CD14-positive monocyte (primary cell): ENCODE results near the gene TMEM95. TPM values are rescaled to one million over a fixed set of nuclear protein-coding genes. Genes with fewer than 3 reads are reported as not detected.

Source experiments
- DNase-seq, 3 donors: peaks; one replicate each; pipeline ENCODE4 v3.0.0-alpha.2; 2011 to 2022
- H2AFZ ChIP-seq: 2 replicates; pipeline ENCODE4 v1.6.0; 2012; ENCODE audit warnings: mild to moderate bottlenecking, low read depth, low read length, inconsistent platforms; ENCODE audit not compliant: insufficient read depth, poor library complexity, severe bottlenecking
- H3K27ac ChIP-seq, 2 donors: 1 replicate in 1 of 2; 2 replicates in 1 of 2; pipeline ENCODE4 v1.5.1; 2012 to 2013; ENCODE audit warnings: low read length in 2 of 2, control low read depth in 1 of 2, inconsistent platforms in 1 of 2, low read depth in 1 of 2, mild to moderate bottlenecking in 1 of 2
- H3K27me3 ChIP-seq, 2 donors: one replicate each; pipeline versions ENCODE4 v1.6.0 to v1.6.1; 2011 to 2013; ENCODE audit warnings: low read length in 2 of 2; ENCODE audit not compliant: control insufficient read depth in 2 of 2, insufficient read depth in 2 of 2
- H3K36me3 ChIP-seq, 2 donors: replicated peaks in 1 of 2; 1 replicate in 1 of 2; 2 replicates in 1 of 2; pipeline versions ENCODE4 v1.5.1 to v1.6.1; 2012 to 2013; ENCODE audit warnings: low read length in 2 of 2, control low read depth in 1 of 2, inconsistent platforms in 1 of 2, mild to moderate bottlenecking in 1 of 2; ENCODE audit not compliant: insufficient read depth in 2 of 2, control insufficient read depth in 1 of 2
- H3K4me1 ChIP-seq, 2 donors: 1 replicate in 1 of 2; 2 replicates in 1 of 2; pipeline versions ENCODE4 v1.5.1 to v1.6.1; 2012 to 2013; ENCODE audit warnings: low read length in 2 of 2, control low read depth in 1 of 2, inconsistent platforms in 1 of 2, mild to moderate bottlenecking in 1 of 2, moderate library complexity in 1 of 2; ENCODE audit not compliant: insufficient read depth in 2 of 2, control insufficient read depth in 1 of 2
- H3K4me2 ChIP-seq: replicated peaks from 2 replicates; pipeline ENCODE3; 2012; ENCODE audit warnings: low read length, moderate library complexity, mild to moderate bottlenecking; ENCODE audit not compliant: poor library complexity, severe bottlenecking; ENCODE audit errors: extremely low read depth
- H3K4me3 ChIP-seq, 3 experiments: fragments of 200-600 bp in 1 of 3; sonication (generic) in 1 of 3; replicated peaks in 1 of 3; 1 replicate in 2 of 3; 2 replicates in 1 of 3; pipeline ENCODE4 v1.5.1; 2011 to 2013; ENCODE audit warnings: low read length in 3 of 3, mild to moderate bottlenecking in 3 of 3, control low read depth in 2 of 3, low read depth in 2 of 3, inconsistent platforms in 1 of 3, moderate library complexity in 1 of 3
- H3K79me2 ChIP-seq: 2 replicates; pipeline ENCODE4 v1.6.0; 2012; ENCODE audit warnings: mild to moderate bottlenecking, control low read depth, inconsistent platforms, low read length, moderate library complexity; ENCODE audit not compliant: insufficient read depth
- H3K9ac ChIP-seq: 2 replicates; pipeline ENCODE4 v1.6.0; 2017; ENCODE audit warnings: low read length, mild to moderate bottlenecking; ENCODE audit not compliant: insufficient read depth, poor library complexity, severe bottlenecking
- H3K9me3 ChIP-seq, 2 donors: replicated peaks in 1 of 2; 1 replicate in 1 of 2; 2 replicates in 1 of 2; pipeline versions ENCODE4 v1.5.1 to v1.6.1; 2012 to 2013; ENCODE audit warnings: low read length in 2 of 2, control low read depth in 1 of 2; ENCODE audit not compliant: control insufficient read depth in 1 of 2, insufficient read depth in 1 of 2
- H4K20me1 ChIP-seq: 2 replicates; pipeline ENCODE4 v1.6.0; 2012; ENCODE audit warnings: mild to moderate bottlenecking, low read length, control low read depth, moderate library complexity; ENCODE audit not compliant: insufficient read depth
- H3K27ac Mint-ChIP-seq, 7 donors: one replicate each; pipeline ENCODE4 v1.8.0; 2020; ENCODE audit warnings: mild to moderate bottlenecking in 7 of 7, mixed read lengths in 7 of 7, moderate library complexity in 6 of 7, inconsistent platforms in 2 of 7
- H3K27me3 Mint-ChIP-seq, 3 donors: one replicate each; pipeline ENCODE4 v1.8.0; 2021 to 2022; ENCODE audit warnings: low read depth in 3 of 3, mild to moderate bottlenecking in 3 of 3, mixed read lengths in 3 of 3, moderate library complexity in 3 of 3, inconsistent platforms in 1 of 3
- H3K36me3 Mint-ChIP-seq, 2 donors: one replicate each; pipeline ENCODE4 v1.8.0; 2020; ENCODE audit warnings: mixed read lengths in 2 of 2, inconsistent platforms in 1 of 2, mild to moderate bottlenecking in 1 of 2
- H3K4me1 Mint-ChIP-seq: one replicate; pipeline ENCODE4 v1.8.0; 2020; ENCODE audit warnings: mild to moderate bottlenecking, mixed read lengths
- H3K4me3 Mint-ChIP-seq, 2 donors: one replicate each; pipeline ENCODE4 v1.8.0; 2020; ENCODE audit warnings: mild to moderate bottlenecking in 2 of 2, mixed read lengths in 2 of 2, moderate library complexity in 1 of 2
- H3K9me3 Mint-ChIP-seq, 7 donors: one replicate each; pipeline ENCODE4 v1.8.0; 2020 to 2022; ENCODE audit warnings: mixed read lengths in 7 of 7, mild to moderate bottlenecking in 6 of 7, moderate library complexity in 6 of 7, inconsistent platforms in 2 of 7
- CTCF ChIP-seq: fragments of 200-600 bp; IDR thresholded peaks from one replicate; pipeline ENCODE4 v1.8.0; 2022; ENCODE audit warnings: antibody characterized with exemption, mild to moderate bottlenecking
- WGBS: methylation state at CpG from one replicate; pipeline ENCODE4 v1.1.5; 2013; ENCODE audit warnings: missing lambda C conversion rate; ENCODE audit not compliant: insufficient coverage; 5-methylcytosine and 5-hydroxymethylcytosine counted together
- intact Hi-C, 2 donors: fragments of 100-400 bp; cut with micrococcal nuclease; formaldehyde crosslinking; loops; one replicate each; pipeline versions ENCODE4 v1.15.0 to v1.15.1; 2023
- polyA plus RNA-seq, 3 donors: library from polyadenylated mRNA; depleted of rRNA in 1 of 3; unstranded in 2 of 3; stranded (reverse) in 1 of 3; fragments of 300-500 nt in 2 of 3; fragments of >200 nt in 1 of 3; fragmentation: Illumina TruSeq in 2 of 3; gene quantifications; 1 replicate in 2 of 3; 2 replicates in 1 of 3; pipeline ENCODE4 v1.2.3, GENCODE V29; 2012 to 2021

TMEM95 gene
- polyA plus RNA-seq, 3 donors: not detected

GRCh38 chr17:7403977-7404736 lies 49.2 kb downstream of the TMEM95 start, which contains the start of gene TMEM256:
Gene TMEM256 (minus strand): TSS chr17:7404097. CDS start chr17:7404084, 13 bp downstream.
- Histone ChIP-seq H3K9me3 (no peaks in the 10 kb centered on the region), H2AFZ (peak within 1 kb of the TSS; percentile 90), H3K4me2 (peak within 1 kb of the TSS; percentile 92), H3K4me3 (peak within 1 kb of the TSS; percentile 57 to 86 (median 62)), H3K27ac (peak within 1 kb of the TSS; percentile 59 to 70), H3K36me3 (no peaks in the 10 kb centered on the region), H3K27me3 (peaks cover 4 to 33% of the 10 kb centered on the region in 2 donors), H3K79me2 (peaks cover 3% of the 10 kb centered on the region), H3K4me1 (peaks cover 13 to 24% of the 10 kb centered on the region in 2 donors), H4K20me1 (no peaks in the 10 kb centered on the region), H3K9ac (peak within 1 kb of the TSS; percentile 62)
- Mint-ChIP-seq H3K27me3 (peaks cover 33 to 41% (median 34%) of the 10 kb centered on the region in 3 donors), H3K27ac (peak within 1 kb of the TSS; percentile 88 to 99 (median 97)), H3K4me3 (peak within 1 kb of the TSS; percentile 86 to 95), H3K4me1 (peaks cover 21% of the 10 kb centered on the region), H3K9me3 (peaks cover 0 to 8% (median 1%) of the 10 kb centered on the region in 7 donors), H3K36me3 (peaks cover 5% of the 10 kb centered on the region in 2 donors)
- no peak for TF ChIP-seq CTCF
- DNase-seq: peak; percentile 98
- intact Hi-C loops: loop anchor here in 1 of 2 donors (1.0 to 10.0 kb wide), 5 partner anchors 32 to 189 kb away; partner anchors contain the start of genes ACADVL, CTDNEP1, DLG4 and ELP5
- under 1% methylated on average over 26 of the region's 49 CpGs for WGBS

- H3K27me3 ChIP-seq: peaks cover 4 to 37% of the 10 kb centered on the region in 2 donors
- TF ChIP-seq CTCF: no peak
- Mint-ChIP-seq H3K9me3 (peaks cover 0 to 8% (median 3%) of the 10 kb centered on the region in 7 donors), H3K27ac (peak overlapping the region in 5 of 7 donors; percentile 50 to 99 (median 97)), H3K4me3 (peak overlapping the region; percentile 86 to 95), H3K27me3 (peaks cover 34 to 46% (median 40%) of the 10 kb centered on the region in 3 donors), H3K4me1 (peaks cover 21% of the 10 kb centered on the region), H3K36me3 (peaks cover 5% of the 10 kb centered on the region in 2 donors)
- peak overlapping the region; percentile 92 for H3K4me2 ChIP-seq
- H2AFZ ChIP-seq: peak overlapping the region; percentile 90
- peak overlapping the region; percentile 57 to 86 (median 59) for H3K4me3 ChIP-seq
- H3K27ac ChIP-seq: peak overlapping the region in 1 of 2 donors; percentile 70
- peak in 2 of 3 donors; percentile 41 to 59 for DNase-seq
- H3K4me1 ChIP-seq: peaks cover 13 to 24% of the 10 kb centered on the region in 2 donors
- H3K79me2 ChIP-seq: peaks cover 3% of the 10 kb centered on the region
- no peaks in the 10 kb centered on the region for H3K36me3 ChIP-seq
- intact Hi-C loops: loop anchor here in 1 of 2 donors (1.0 to 10.0 kb wide), 4 partner anchors 31 to 190 kb away; partner anchors contain the start of genes ACADVL, CTDNEP1, DLG4 and ELP5
- H3K9me3 ChIP-seq: no peaks in the 10 kb centered on the region
- H3K9ac ChIP-seq: peak overlapping the region; percentile 62
- under 1% methylated on average over 53 of the region's 65 CpGs for WGBS
- H4K20me1 ChIP-seq: no peaks in the 10 kb centered on the region
Measured at GRCh38 chr17:7404737-7405349, 49.9 kb downstream of the TMEM95 start.
